IPS-18a (cell line): ENCODE data around the gene GATA1.
"Not testable (repeated sequence)": the region's sequence is repeated elsewhere in the genome, so short reads cannot be mapped to it uniquely, and the experiment has no call there.

Source experiments
- H3K27ac ChIP-seq: one replicate; pipeline ENCODE4 v1.5.1; 2013; ENCODE audit warnings: low read length
- H3K27me3 ChIP-seq: one replicate; pipeline ENCODE4 v1.6.1; 2013; ENCODE audit warnings: mild to moderate bottlenecking, low read length; ENCODE audit not compliant: control insufficient read depth, insufficient read depth
- H3K36me3 ChIP-seq: one replicate; pipeline ENCODE4 v1.6.1; 2013; ENCODE audit warnings: low read depth, low read length; ENCODE audit not compliant: control insufficient read depth
- H3K4me1 ChIP-seq: one replicate; pipeline ENCODE4 v1.6.1; 2013; ENCODE audit warnings: low read depth, low read length; ENCODE audit not compliant: control insufficient read depth
- H3K4me3 ChIP-seq: one replicate; pipeline ENCODE4 v1.5.1; 2013; ENCODE audit warnings: low read length
- H3K9ac ChIP-seq: one replicate; pipeline ENCODE4 v1.6.1; 2013; ENCODE audit warnings: mild to moderate bottlenecking, low read length, moderate library complexity
- H3K9me3 ChIP-seq: one replicate; pipeline ENCODE4 v1.6.1; 2013; ENCODE audit warnings: low read depth, low read length; ENCODE audit not compliant: control insufficient read depth

GATA1 gene

GRCh38 chrX:48818866-48819265, 32.5 kb downstream of the GATA1 start:
- Histone ChIP-seq H3K27ac (no peak overlapping the region), H3K4me1 (no peaks in the 10 kb centered on the region), H3K9ac (no peak overlapping the region), H3K4me3 (no peak overlapping the region), H3K9me3 (peaks cover 3% of the 10 kb centered on the region), H3K27me3 (no peaks in the 10 kb centered on the region), H3K36me3 (peaks cover 10% of the 10 kb centered on the region)

GRCh38 chrX:48819394-48819793, 33.0 kb downstream of the GATA1 start:
- not testable (repeated sequence) for H3K27me3 ChIP-seq, H3K4me3 ChIP-seq, H3K27ac ChIP-seq, H3K4me1 ChIP-seq, H3K9ac ChIP-seq, H3K9me3 ChIP-seq
- peaks cover 10% of the 10 kb centered on the region for H3K36me3 ChIP-seq

GRCh38 chrX:48823053-48823452, 36.7 kb downstream of the GATA1 start:
- Histone ChIP-seq H3K9me3 (no peaks in the 10 kb centered on the region), H3K27me3 (no peaks in the 10 kb centered on the region), H3K9ac (no peak overlapping the region), H3K4me3 (no peak overlapping the region), H3K36me3 (peaks cover 5% of the 10 kb centered on the region), H3K27ac (no peak overlapping the region), H3K4me1 (no peaks in the 10 kb centered on the region)

GRCh38 chrX:48824066-48824465, 37.7 kb downstream of the GATA1 start:
- no peak overlapping the region for H3K4me3 ChIP-seq
- H3K9ac ChIP-seq = no peak overlapping the region
- H3K27ac ChIP-seq = no peak overlapping the region
- peaks cover 5% of the 10 kb centered on the region for H3K36me3 ChIP-seq
- no peaks in the 10 kb centered on the region for H3K9me3 ChIP-seq
- H3K4me1 ChIP-seq = no peaks in the 10 kb centered on the region
- H3K27me3 ChIP-seq = no peaks in the 10 kb centered on the region

GRCh38 chrX:48826135-48826875, 39.9 kb downstream of the GATA1 start, which contains the start of gene ERAS:
Gene ERAS, plus strand, starts transcription at chrX:48826513. Its CDS starts 2,611 bp downstream, at chrX:48829124.
- Histone ChIP-seq H3K9ac (no peak within 1 kb of the TSS), H3K36me3 (peaks cover 5% of the 10 kb centered on the region), H3K4me3 (peak within 1 kb of the TSS; percentile 21), H3K27me3 (peaks cover 19% of the 10 kb centered on the region), H3K27ac (no peak within 1 kb of the TSS), H3K9me3 (no peaks in the 10 kb centered on the region), H3K4me1 (no peaks in the 10 kb centered on the region)

- peak overlapping the region; percentile 21 for H3K4me3 ChIP-seq
These were observed 40.7 kb downstream of the GATA1 start for GRCh38 chrX:48826876-48827653.

GRCh38 chrX:48827654-48827968, 41.2 kb downstream of the GATA1 start:
- Histone ChIP-seq H3K27me3 (peaks cover 32% of the 10 kb centered on the region), H3K27ac (no peak overlapping the region), H3K4me1 (no peaks in the 10 kb centered on the region), H3K36me3 (no peaks in the 10 kb centered on the region), H3K9me3 (no peaks in the 10 kb centered on the region), H3K4me3 (peak overlapping the region; percentile 21), H3K9ac (no peak overlapping the region)

More at GRCh38 chrX:48826876-48827653, 40.7 kb downstream of the GATA1 start:
- no peak overlapping the region for H3K27ac ChIP-seq
- peaks cover 26% of the 10 kb centered on the region for H3K27me3 ChIP-seq
- H3K36me3 ChIP-seq = peaks cover 3% of the 10 kb centered on the region
- H3K9me3 ChIP-seq = no peaks in the 10 kb centered on the region
- H3K9ac ChIP-seq = no peak overlapping the region
- H3K4me1 ChIP-seq = no peaks in the 10 kb centered on the region

- peaks cover 47% of the 10 kb centered on the region for H3K27me3 ChIP-seq
- H3K4me3 ChIP-seq = no peak overlapping the region
- no peak overlapping the region for H3K9ac ChIP-seq
- H3K27ac ChIP-seq = no peak overlapping the region
- no peaks in the 10 kb centered on the region for H3K36me3 ChIP-seq
- no peaks in the 10 kb centered on the region for H3K4me1 ChIP-seq
- H3K9me3 ChIP-seq = no peaks in the 10 kb centered on the region
These were observed 42.8 kb downstream of the GATA1 start for GRCh38 chrX:48829016-48829735.

GRCh38 chrX:48831136-48831908, 44.9 kb downstream of the GATA1 start:
- Histone ChIP-seq H3K9me3 (no peaks in the 10 kb centered on the region), H3K27me3 (peaks cover 65% of the 10 kb centered on the region), H3K27ac (no peak overlapping the region), H3K4me3 (peak overlapping the region; percentile 51), H3K4me1 (no peaks in the 10 kb centered on the region), H3K9ac (no peak overlapping the region), H3K36me3 (no peaks in the 10 kb centered on the region)

- Histone ChIP-seq H3K27ac (no peak overlapping the region), H3K36me3 (no peaks in the 10 kb centered on the region), H3K9me3 (no peaks in the 10 kb centered on the region), H3K27me3 (peaks cover 70% of the 10 kb centered on the region), H3K4me3 (peak overlapping the region; percentile 51), H3K4me1 (no peaks in the 10 kb centered on the region), H3K9ac (no peak overlapping the region)
These were observed 45.5 kb downstream of the GATA1 start for GRCh38 chrX:48831909-48832291.

- no peak overlapping the region for H3K9ac ChIP-seq
- peaks cover 70% of the 10 kb centered on the region for H3K27me3 ChIP-seq
- H3K36me3 ChIP-seq = no peaks in the 10 kb centered on the region
- no peak overlapping the region for H3K27ac ChIP-seq
- H3K4me3 ChIP-seq = no peak overlapping the region
- H3K9me3 ChIP-seq = no peaks in the 10 kb centered on the region
- no peaks in the 10 kb centered on the region for H3K4me1 ChIP-seq
These were observed 47.2 kb downstream of the GATA1 start for GRCh38 chrX:48833542-48834138.
